LNCaP clone FGC (cell line): ENCODE data around the gene MFSD2A.
"Not testable (repeated sequence)": the region's sequence is repeated elsewhere in the genome, so short reads cannot be mapped to it uniquely, and the experiment has no call there.

Experiments used
- DNase-seq: peaks from one replicate; pipeline ENCODE4 v3.0.0-alpha.2; 2011; ENCODE audit warnings: low read depth
- H3K4me3 ChIP-seq: 2 replicates; pipeline ENCODE4 v1.5.1; 2011; ENCODE audit warnings: mild to moderate bottlenecking, low read depth, low read length, control low read depth
- CTCF ChIP-seq: IDR thresholded peaks from 2 replicates; pipeline ENCODE4 v1.5.1; 2012; ENCODE audit warnings: mild to moderate bottlenecking; ENCODE audit not compliant: control insufficient read depth, insufficient read depth; ENCODE audit errors: extremely low read depth

MFSD2A gene

DNA sequence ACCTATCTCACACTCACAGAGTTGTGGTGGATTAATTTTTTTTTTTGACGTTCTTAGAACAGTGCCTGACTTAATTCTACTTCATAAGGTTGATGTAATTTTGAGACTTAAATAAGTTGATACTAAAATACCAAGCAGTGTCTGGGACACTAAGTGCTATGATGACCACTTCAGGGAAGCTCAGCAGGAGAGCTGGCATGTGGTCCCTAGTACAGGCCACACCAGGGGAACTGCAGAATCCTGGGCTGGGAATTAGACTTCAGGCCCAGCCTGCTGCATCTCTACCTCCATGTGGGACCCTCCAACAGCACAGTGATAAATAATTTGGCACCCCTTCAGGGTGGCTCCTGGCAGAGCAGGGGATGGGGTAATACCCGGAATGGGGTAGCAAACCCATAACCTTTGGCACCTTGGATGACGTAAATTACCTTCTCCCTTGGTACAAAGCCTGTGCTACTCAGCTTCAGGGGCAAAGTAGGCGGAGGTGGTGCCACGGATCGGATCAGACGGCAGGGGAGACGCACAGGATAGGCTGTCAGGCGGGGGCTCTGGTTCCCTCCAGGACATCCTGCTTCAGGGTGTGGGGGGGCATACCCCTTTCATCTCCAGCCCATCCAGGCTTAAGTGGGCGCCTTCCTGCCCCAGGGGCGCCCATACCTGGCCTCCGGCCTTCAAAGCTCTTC lies 4.8 kb downstream of the MFSD2A start:
- no peak for TF ChIP-seq CTCF
- H3K4me3 ChIP-seq, result no peak overlapping the region
- no peak for DNase-seq

DNA sequence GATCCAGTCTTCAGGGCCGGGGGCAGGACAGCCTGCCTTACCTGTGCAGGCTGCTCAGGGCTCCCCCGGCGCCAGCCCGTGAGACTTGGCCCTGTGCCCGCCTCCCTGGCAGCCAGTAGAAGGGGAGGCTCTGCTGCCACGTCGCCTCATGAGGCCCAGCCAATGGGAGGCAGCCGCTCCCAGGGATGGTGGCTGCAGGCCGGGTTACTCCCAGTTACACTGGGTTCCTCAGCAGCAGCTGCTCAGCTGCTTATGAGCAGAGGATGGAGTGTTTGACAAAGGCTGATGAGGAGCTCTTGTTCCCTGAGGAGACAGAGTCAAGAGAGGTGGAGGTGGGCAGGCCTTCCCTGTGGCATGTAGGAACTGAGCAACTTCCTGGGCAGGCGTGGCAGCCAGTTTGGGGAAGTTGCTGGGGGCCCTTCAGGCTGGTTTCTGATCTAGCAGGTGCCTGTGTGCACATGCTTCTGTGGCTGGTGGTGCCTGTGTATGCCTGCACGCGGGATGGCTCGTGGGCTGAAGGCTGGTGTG lies 5.5 kb downstream of the MFSD2A start:
- DNase-seq, result no peak
- no peak for TF ChIP-seq CTCF
- no peak overlapping the region for H3K4me3 ChIP-seq

DNA sequence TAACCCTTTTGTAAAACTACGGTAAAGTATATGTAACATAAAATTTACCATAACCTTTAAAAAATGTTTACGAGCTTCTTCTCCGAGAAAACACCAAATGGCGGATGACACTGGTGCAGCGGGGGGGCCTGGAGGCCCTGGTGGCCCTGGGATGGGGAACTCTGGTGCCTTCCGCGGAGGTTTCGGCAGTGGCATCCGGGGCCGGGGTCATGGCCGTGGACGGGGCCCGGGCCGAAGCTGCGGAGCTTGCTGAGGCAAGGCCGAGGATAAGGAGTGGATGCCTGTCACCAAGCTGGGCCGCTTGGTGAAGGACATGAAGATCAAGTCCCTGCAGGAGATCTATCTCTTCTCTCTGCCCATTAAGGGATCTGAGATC lies 7.5 kb downstream of the MFSD2A start:
- TF ChIP-seq CTCF, result no peak
- DNase-seq, result no peak
- H3K4me3 ChIP-seq, result no peak overlapping the region

DNA sequence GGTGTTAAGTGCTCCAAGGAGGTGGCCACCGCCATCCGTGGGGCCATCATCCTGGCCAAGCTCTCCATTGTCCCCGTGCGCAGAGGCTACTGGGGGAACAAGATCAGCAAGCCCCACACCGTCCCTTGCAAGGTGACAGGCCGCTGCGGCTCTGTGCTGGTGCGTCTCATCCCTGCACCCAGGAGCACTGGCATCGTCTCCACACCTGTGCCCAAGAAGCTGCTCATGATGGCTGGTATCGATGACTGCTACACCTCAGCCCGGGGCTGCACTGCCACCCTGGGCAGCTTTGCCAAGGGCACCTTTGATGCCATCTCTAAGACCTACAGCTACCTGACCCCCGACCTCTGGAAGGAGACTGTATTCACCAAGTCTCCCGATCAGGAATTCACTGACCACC lies 8.0 kb downstream of the MFSD2A start:
- not testable (repeated sequence) for DNase-seq

DNA sequence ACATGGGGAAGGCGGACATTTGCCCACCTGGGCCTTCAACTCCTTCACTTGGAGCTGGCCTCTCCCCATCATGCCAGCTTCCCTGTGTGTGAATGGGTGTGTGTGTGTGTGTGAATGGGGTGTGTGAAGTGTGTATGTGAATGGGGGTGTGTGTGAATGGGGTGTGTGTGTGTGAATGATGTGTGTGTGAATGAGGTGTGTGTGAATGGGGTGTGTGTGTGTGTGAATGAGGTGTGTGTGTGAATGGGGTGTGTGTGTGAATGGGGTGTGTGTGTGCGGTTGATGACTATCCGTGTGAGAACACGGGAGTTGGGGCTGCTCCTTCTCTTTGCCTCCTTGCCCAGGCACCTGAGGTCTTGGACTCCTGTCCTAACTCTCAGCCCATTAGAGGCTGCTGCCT lies 9.6 kb downstream of the MFSD2A start:
- no peak for TF ChIP-seq CTCF
- DNase-seq, result no peak

More for the DNA sequence above, 8.0 kb downstream of the MFSD2A start:
- H3K4me3 ChIP-seq, result not testable (repeated sequence)

DNA sequence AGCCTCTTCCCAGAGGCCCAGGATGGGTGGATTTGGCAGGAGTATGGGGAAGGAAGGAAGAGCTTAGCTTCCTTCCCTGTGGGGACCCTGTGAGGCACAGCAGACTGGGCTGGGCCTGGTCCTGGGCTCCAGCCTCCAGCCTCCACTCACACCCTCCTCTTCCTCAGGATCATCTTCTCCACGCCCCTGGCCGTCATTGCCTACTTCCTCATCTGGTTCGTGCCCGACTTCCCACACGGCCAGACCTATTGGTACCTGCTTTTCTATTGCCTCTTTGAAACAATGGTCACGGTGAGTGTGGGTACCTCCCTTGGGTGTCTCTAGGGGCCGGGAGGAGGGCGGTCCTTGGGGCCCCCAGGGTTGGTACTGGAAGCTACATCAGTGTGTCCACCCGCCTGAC lies 10.1 kb downstream of the MFSD2A start:
- no peak overlapping the region for H3K4me3 ChIP-seq
- no peak for DNase-seq
- no peak for TF ChIP-seq CTCF

More for the DNA sequence above, 9.6 kb downstream of the MFSD2A start:
- no peak overlapping the region for H3K4me3 ChIP-seq

- no peak for TF ChIP-seq CTCF
- no peak for DNase-seq
- H3K4me3 ChIP-seq, result no peak overlapping the region
Measured at GRCh38 chr1:39969048-39969447, 14.1 kb downstream of the MFSD2A start.
